T1000 (cell line): ENCODE results near the gene HMG20B.
"Not testable (repeated sequence)": the region's sequence is repeated elsewhere in the genome, so short reads cannot be mapped to it uniquely, and the experiment has no call there.

Experiments
- DNase-seq: peaks from one replicate; lab custom pipeline; 2025; ENCODE audit warnings: mixed read lengths; lab: John Stamatoyannopoulos, UW

The HMG20B gene

DNA sequence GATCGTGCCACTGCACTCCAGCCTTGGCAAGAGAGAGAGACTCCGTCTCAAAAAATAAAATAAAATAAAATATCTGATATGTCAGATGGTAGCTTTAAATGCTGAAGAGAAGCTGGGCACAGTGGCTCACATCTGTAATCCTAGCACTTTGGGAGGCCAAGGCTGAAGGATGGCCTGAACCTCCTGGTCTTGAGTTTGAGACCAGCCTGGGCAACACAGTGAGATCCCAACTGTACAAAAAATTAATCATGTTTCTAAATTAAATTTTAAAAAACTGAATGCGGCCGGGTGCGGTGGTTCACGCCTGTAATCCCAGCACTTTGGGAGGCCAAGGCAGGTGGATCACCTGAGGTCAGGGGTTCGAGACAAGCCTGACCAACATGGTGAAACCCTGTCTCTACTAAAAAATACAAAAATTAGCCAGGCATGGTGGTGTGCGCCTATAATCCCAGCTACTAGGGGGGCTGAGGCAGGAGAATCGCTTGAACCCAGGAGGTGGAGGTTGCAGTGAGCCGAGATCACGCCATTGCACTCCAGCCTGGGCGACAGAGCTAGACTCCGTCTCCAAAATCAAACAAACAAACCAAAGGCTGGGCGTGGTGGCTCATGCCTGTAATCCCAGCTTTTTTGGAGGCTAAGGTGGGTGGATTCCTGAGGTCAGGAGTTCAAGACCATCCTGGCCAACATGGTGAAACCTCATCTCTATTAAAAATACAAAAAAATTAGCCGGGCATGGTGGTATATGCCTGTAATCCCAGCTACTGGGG is 11.5 kb downstream of the HMG20B start:
- DNase-seq = not testable (repeated sequence)

DNA sequence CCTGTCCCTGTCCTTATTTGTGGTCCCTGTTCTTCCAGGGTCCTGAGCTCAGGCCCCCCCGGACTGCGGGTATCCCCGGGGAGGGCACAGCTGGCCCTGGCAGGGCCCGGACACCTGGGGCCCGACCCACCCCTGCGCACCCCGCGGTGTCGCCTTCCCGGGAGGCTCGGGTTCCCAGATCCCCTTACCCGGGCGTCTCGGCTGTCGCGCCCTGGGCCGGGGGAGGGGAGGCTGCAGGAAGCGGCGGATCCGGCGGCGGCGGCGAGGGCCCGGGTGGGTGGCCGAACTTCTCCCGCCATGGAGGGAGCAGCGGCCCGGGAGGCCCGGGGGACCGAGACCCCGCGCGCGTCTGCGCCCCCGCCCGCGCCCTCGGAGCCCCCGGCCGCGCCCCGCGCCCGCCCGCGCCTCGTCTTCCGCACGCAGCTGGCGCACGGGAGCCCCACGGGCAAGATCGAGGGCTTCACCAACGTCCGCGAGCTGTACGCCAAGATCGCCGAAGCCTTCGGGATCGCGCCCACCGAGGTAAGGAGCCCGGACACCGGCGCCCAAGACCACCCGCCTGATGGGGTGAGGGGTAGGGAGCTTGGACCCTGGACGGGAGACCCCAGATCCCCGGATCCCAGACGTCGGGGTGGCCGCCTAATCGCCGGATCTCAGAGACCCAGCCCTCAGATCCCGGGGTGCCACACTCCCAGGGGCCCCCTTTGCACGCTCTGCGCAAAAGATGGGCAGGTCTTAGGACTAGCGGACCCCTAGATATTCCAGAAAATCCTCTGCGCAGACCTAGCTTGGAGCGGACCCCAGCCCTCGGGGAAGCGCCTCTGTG is 12.8 kb downstream of the HMG20B start, which contains the start of gene GIPC3:
TSS of gene GIPC3 (plus strand) at position 178 of the 826 bp plus-strand sequence. CDS start at position 298, 120 bp downstream.
- no peak for DNase-seq

DNA sequence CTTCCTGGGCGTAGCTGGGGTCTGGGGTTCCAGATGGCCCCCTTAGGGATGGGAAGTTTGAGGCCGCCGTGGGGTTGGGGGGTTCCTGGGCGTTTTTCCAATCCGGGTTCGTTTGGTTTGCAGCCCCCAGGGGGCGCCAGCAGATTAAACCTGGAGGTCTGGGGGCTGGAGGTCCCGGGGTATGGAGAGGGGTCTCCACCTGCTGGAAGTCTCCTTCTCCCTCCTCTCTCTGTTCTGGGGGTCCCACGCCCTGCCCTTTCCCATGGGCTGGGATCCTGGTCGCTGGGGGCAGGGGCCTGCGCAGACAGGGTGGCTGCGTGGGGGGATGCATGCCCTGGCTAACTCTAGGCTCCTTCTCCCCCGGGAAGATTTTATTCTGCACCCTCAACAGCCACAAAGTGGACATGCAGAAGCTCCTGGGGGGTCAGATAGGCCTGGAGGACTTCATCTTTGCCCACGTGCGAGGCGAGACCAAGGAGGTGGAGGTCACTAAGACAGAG is 13.4 kb downstream of the HMG20B start:
- DNase-seq = no peak

DNA sequence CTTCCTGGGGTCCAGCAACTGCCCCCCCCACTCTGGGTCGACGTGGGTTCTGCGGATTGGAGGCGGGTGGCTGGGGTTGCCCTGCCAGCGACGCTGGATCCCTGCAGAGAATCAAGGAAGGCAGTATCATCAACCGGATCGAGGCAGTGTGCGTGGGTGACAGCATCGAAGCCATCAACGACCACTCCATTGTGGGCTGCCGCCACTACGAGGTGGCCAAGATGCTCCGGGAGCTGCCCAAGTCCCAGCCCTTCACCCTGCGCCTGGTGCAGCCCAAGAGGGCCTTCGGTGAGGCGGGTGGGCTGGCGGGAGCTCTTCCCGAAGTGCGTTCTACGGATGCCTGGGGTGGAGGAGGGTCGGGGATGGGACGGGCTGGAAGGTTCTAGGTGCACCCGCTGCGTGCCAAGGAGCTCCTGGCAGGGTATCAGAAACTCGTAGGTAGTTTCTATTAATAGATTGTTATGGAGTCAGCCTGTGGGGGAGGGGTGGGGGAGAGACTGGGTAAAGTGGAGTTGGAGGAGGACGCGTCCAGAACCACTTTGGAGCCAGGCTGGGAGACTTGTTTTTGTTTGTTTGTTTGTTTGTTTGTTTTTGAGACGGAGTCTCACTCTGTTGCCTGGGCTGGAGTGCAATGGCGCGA is 14.1 kb downstream of the HMG20B start:
- no peak for DNase-seq

DNA sequence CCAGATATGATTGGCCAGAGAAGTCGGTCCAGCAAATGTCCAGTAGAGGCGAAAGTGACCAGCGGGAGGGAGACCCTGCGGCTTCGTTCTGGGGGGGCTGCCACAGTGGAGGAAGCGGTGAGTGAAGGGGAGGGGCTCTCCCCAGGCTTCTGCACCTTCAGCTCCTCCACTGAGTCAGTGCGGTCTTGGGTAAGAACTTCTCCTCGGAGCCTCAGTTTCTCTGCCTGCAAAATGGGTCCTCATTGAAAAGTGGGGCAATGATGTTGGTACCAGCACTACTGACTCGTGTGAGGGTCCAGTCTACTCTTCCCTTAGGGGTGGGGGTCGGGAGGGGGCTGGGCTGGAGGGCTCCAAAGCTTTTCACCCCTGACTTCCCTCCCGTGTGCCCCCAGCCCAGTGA is 16.7 kb downstream of the HMG20B start:
- DNase-seq = no peak

DNA sequence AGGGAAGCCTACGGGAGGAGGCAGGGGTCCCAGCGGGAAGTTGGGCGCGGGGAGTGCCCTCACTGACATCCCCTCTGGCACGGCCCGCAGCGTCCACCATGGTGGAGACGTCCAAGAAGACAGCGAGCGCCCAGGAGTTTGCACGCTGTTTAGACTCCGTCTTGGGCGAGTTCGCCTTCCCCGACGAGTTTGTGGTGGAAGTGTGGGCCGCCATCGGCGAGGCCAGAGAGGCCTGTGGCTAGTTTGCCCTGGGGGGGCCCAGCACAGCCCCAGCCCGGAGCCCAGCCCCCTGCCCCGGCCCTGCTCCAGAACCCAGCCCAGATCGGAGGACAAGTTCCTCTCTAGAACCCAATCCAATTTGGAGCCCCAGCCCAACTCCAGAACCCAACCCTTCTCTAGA is 17.2 kb downstream of the HMG20B start:
- no peak for DNase-seq

DNA sequence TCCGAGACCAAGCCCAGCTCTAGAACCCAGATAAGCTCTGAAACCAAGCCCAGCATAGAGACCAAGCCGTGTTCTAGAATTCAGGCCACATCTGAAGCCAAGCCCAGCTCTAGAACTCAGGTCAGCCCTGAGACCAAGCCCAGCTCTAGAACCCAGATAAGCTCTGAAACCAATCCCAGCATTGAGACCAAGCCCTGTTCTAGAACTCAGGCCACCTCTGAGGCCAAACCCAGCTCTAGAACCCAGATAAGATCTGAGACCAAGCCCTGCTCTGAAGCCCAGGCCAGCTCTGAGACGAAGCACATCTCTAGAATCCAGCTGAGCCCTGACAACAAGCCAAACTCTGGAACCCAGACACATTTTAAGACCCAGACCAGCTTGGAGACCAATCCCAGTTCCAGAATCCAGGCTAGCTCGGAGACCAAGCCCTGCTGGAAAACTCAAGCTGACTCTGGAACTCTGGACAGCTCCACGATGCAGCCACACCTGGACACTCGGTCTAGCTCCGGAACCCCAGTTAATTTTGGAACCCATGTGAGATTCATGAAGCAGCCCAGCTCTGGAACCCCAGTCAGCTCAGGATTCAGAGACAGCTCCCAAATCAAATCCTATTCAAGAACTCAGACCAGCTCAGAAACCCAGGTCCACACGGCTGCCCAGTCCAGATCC is 18.4 kb downstream of the HMG20B start:
- DNase-seq = no peak

DNA sequence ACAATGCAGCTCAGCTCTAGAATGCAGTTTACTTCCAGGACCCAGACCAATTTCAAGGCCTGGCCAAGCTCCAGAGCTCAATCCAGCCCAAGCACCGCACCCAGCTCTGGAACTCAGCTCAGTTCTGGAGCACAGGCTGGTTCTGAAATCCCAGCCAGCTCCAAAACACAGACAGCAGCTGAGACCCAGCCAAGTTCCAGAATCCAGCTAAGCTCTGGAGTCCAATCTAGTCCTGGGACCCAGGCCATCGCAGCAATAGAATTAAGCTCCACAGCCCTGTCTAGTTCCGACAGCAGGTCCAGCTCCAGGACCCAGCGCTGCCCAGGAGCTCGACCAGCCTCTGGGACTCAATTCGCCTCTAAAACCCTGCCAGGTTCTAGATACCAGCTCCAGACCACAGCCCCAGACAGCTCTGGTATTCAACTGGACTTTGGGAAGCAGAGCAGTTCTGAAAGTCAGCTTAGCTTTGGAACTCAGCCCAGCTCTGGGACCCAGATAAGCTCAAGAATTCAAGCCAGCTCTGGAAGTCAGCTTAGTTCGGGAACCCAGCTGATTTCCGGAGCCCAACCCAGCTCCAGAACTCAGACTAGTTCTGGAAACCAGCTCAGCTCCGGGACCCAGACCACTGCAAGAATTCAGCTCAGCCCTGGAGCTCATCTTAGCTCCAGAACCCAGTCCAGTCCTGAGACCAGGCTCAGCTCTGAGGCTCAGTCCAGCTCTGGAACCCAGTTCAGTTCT is 19.3 kb downstream of the HMG20B start:
- DNase-seq = no peak

DNA sequence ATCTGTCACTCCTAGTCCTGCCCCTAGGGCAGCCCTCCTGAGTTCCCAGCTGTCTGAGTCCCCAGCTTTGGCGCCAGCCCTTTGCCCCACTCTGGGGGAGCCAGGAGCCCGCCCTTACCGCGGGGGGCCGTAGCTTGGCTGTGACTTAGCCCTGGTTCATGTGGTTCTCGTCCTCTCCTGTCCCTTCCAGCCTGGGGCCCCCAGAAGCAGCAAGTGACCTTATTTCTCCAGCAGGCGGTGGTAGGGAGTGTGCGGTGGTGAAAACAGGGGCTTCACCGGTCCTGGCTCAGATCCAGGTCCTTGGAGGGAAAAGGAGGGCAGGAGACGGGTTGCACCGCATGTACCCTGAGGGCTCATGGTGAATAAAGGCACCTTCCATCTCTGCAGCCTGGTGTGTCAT is 20.4 kb downstream of the HMG20B start:
- DNase-seq = no peak

DNA sequence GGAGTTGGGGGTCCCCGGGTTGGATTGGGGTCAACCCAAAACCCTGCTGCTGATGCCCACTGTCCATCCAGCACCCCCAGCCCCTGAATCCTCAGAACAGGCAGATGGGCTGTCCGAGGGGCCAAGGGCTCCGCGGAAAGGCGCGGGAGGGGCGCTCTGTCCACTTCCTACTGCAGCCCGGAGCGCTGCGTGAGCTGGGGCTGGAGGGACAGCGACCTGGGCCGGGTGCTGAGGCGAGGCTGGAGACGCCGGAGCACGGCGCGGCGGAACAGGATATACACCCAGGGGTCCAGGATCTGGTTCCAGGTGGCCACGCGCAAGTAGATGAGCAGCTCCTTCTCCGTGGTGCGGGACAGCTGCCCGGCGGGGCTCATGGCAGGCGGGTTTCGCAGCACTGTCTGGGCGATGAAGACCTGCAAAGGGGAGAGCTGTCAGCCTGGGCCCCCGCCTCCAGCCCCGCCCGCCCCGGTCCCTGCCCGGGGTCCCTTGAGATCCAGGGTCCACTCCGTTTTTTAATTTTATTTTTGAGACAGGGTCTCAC is 22.8 kb downstream of the HMG20B start:
- DNase-seq = no peak

DNA sequence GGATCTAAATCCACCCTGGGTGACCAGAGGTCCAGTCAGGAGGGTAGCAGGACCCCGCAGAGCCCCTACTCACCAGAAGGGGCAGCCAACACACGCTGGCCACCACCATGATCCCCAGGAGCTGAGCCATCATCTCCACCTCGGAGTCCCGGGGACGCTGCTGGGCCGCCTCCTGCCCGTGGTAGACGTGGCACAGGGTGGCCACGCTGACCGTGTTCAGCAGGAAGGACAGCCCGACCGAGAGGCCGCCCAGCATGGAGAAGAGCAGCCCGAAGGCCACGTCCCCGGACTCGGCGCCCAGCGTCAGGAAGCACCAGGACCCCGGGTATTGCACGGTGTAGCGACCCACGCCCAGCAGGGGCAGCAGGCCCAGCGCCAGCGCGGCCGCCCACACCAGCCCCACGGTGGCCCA is 27.0 kb downstream of the HMG20B start:
- no peak for DNase-seq

DNA sequence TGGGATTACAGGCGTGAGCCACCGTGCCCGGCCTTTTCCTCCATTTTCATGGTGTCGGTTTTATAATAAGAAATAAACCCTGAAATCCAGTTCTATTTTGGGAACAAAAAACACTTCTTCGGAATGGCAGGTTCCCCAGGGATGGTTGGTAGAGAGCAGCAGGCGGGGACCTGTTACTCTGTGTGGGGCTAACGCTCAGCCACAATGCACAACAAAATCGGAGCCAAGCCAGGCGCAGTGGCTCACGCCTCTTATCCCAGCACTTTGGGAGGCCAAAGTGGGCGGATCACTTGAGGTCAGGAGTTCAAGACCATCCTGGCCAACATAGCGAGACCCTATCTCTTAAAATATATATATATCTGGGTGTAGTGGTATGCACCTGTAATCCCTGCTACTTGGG is 28.3 kb downstream of the HMG20B start:
- DNase-seq = no peak

DNA sequence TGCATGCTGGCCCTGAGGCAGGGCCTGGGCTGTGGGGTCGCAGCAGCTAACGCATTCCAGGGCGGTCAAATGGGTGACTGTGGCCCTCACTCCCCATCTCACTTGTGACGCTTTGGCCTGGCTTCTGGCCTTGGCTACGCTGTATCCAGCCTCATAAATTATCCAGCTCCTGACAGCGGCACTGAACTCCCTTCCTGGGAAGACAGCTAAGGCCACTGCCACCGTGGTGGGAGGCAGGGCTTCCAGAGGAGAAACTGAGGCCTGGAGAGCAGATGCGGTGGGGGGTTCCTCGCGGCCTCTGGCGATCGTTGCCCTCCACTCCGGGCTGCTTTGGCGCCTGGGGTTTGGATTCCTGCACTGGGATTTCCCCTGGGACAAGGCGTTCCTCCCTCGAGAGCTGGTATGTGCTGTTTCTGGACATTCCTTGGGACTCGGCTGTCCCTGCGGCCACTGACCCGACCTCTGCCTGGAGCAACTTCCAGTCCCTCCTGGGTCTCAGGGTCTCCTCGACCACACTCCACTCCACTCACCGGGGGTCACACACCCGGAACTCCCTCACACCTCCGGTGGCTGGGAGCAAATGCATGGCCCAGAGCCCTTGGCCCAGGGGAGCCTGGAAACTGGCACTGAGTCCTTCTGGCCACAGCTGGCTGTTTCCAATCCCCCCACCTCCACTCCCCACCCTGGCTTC is 30.5 kb downstream of the HMG20B start:
- no peak for DNase-seq

DNA sequence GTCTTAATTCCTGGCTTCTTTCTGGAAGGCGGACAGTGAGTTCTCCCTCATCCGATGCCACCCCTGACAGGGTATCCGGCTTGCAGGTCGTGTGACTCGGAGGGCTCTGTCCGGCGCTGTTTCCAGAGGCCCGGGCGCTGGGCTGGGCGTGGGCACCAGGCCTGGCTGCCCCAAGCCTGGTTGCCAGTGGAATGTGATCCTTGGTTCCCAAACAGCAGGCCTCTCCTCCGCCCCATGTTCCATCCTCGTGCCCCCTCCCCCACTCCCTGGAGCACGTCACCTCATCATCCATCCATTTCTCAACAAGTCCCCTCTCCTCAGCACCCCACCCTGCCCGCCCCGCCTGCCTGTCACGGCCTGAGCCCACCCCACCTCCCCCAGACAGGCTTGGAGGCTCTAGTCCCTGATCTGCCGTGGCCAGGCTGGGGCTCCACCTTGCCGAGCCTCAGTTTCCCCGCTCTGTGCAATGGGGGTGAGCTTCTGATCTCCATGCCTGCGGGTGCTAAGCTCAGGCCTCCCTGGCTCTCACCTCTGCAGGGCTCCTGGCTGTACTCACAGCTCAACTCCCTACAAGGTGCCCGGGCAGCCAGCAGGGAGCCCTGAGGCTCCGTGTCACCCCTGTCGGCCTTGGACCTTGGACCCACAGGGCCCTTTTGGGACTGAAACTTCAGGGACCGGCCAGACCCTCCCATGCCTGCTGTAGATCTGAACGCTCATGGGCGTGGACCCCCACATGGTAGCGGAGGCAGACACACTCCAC is 31.7 kb downstream of the HMG20B start:
- no peak for DNase-seq

DNA sequence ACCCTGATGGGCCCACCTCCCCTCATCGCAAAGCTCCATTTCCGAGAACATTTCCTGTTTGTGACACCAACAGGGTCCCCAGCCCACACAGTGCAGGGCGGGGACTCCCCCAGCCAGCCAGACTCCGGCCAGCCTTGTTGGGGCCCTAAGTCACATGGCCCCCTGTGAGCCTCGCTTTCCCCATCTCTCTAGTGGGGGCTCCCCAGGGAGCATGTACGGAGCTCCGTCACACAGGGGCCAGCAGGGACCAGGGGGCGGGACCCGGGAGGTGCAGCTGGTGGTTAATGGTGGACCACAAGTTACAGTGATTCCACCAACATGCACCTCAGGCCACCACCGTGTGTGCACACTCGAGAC is 32.2 kb downstream of the HMG20B start:
- DNase-seq = no peak

DNA sequence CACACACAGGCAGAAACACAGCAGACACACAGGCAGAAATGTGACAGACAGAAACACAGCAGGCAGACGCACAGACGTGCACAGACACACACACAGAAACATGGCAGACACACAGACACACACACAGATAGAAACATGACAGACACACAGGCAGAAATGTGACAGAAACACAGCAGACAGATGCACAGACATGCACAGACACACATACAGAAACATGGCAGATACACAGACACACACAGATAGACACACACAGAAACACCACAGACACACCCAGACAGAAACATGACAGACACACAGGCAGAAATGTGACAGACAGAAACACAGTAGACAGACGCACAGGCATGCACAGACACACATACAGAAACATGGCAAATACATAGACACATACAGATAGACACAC is 32.6 kb downstream of the HMG20B start:
- DNase-seq = no peak

DNA sequence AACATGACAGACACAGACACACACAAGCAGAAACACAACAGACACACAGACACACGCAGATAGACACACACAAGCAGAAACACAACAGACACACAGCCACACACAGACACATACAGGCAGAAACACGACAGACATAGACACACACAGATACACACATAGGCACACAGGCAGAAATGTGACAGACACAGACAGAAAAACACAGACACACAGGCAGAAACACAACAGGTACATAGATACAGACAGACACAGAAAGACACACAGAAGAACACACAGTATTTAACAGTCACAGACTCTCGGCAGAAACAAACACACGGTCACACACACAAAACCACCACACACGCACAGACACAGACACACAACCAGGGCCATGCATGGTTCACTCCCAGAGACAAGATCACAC is 33.0 kb downstream of the HMG20B start:
- no peak for DNase-seq

DNA sequence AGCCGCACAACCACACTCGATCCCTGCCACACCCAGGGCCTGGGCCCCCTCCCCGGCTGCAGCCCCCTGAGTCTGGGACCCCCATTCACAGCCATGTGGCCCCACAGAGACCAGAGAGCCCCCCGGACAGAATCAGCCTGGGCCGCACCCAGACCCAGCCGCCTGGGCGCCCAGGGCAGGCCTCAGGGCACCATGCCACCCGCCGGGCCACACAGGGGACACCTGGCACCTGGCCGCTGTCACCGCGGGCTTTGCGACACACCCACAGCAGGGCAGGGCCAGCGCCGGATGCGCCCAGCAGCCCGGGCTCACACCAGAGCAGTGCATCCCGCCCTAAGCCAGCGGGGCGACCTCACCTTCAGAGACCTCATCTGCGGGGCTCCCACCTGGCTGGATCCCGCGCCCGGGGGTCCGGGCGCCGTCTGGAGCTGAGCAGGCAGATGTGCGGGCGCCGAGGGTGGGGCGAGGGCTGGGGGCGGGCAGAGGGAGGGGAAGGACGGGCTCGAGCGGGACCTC is 33.5 kb downstream of the HMG20B start:
- no peak for DNase-seq

DNA sequence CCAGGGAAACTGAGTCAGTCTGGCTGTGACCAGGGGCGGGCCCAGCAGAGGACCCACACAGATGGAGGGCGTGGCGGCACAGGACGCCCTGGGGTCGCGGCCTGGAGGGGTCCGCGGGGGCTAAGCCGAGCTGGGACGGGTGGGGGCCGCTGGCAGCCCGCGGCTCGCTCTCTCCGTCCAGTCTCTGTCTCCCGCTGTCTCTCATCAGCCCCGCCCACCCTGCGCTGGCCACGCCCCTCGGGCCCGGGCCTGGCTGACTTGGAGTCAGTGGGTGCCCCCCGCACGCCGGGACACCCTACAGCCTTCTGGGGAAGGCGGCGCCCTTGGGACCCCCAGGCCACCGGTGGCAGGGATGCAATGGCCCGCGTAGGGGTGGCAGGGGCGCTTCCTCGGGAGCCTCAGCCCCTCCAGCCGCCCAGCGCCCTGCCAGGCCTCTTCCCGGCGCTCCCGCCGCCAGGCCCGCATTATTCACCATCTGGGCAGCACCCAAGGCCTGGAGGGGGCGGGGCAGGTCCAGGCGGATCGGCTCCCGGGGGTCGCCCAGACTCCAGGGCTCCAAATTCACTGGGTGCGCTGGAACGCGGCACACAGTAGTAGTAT is 34.0 kb downstream of the HMG20B start, which contains the start of gene TBXA2R:
TSS of gene TBXA2R (minus strand) at position 186 of the 600 bp plus-strand sequence. CDS start 6,241 bp downstream, outside the sequence.
- peak; percentile 52 for DNase-seq
